Measurements from ENCODE around the gene ACBD6.

DNA sequence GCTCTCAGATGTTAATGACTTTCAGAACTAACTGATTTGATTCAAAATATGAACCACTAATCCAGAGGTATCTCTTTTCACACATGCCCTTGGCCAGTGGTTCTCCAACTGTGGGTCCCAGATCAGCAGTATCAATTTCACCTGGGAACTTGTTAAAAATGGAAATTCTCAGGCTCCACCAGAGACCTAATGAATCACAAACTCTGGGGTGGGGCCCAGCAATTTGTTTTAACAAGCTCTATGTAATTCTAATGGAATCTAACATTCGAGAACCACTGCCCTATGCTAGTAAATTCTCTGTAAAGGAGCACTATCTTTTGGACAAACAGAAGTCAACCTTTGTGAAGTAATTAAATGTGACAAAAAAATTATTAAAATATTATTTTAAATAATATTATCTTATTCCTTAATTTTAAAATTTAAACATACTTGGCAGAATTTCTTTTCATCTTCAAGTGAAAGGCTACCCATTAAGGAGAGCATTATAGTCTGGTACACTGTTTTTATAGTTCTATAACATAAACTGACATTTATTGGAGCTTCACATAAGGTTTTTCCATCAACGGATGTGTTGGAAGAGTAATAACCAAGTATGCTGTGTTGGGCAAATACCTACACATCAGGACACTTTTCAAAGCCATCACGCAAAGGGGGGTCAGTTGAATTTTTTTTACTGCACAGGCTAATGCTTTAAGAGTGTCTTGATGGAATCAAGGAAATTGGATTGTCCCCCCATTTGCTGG lies 141.9 kb downstream of the ACBD6 start:
- TF ChIP-seq, protein P1, sequence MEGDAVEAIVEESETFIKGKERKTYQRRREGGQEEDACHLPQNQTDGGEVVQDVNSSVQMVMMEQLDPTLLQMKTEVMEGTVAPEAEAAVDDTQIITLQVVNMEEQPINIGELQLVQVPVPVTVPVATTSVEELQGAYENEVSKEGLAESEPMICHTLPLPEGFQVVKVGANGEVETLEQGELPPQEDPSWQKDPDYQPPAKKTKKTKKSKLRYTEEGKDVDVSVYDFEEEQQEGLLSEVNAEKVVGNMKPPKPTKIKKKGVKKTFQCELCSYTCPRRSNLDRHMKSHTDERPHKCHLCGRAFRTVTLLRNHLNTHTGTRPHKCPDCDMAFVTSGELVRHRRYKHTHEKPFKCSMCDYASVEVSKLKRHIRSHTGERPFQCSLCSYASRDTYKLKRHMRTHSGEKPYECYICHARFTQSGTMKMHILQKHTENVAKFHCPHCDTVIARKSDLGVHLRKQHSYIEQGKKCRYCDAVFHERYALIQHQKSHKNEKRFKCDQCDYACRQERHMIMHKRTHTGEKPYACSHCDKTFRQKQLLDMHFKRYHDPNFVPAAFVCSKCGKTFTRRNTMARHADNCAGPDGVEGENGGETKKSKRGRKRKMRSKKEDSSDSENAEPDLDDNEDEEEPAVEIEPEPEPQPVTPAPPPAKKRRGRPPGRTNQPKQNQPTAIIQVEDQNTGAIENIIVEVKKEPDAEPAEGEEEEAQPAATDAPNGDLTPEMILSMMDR (IDR thresholded peaks at IDR 0.05), result no peak
- TF ChIP-seq POLR2A (IDR thresholded peaks at IDR 0.05), result no peak
- no peak for TF ChIP-seq POLR2AphosphoS5 (IDR thresholded peaks at IDR 0.05)
